Glomerular visceral epithelial cell (primary cell): ENCODE results near the gene LARGE1.

Experiments
- DNase-seq: peaks from one replicate; pipeline ENCODE4 v3.0.0-alpha.2; 2016; ENCODE audit errors: extremely low spot score

The LARGE1 gene

DNA sequence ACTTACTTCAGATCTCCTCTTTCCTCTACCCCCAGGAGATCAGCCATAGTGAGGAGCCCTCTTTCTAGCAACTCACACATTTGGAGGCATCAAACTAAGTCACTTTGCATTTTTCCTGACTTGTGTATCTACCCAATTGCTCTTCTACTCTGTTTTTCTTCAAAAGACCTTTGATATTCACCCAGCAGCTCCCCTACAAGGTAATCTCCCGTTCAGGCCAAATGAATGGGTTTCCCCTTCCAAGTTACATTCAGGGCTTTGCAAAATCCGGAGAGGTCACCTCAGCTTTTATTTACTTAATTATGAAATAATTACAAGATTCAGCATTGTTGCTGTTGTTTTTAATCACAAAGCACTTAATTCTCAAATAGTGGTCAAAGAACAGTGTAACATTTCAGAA is 6.1 kb downstream of the LARGE1 start:
- DNase-seq, result no peak

- DNase-seq, result no peak
Measured at GRCh38 chr22:33913188-33913587, 7.1 kb downstream of the LARGE1 start.

DNA sequence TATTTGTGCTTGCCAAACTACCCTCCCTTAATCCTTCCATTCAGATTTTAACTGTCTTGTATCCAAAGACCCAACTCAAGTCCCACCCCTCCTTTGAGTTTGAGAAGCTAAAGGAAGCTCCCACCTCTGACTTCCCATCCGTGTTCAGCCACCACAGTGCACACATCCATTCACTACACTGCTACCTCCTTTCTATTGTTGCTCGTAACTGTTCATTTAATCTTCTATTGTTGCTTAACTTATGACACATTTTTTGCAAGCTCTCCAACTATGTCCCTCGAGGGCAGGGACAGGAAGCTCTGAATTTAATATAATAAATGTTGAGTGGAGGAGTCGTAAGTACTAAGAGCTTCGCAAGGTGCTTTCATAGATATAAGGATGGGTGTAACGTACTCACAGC is 10.4 kb downstream of the LARGE1 start:
- no peak for DNase-seq

DNA sequence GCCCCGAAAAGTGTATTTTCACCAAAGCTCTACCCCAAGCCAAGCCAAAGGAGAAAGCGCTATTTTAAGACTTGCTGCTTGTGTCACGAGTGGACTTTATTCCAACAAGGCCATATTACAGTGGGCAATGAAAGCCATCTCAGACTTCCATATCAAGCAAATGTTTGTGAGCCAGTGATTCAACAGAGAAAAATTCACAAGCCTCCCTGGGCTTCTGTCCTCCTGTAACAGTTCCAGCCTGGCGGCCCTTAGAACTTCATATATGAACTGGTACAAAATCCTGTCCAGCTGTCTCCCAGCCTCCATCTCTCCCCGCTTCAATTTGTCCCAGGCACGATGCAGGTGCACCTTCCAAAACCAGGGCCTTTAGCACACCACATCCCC is 11.2 kb downstream of the LARGE1 start:
- DNase-seq, result peak; percentile 35

DNA sequence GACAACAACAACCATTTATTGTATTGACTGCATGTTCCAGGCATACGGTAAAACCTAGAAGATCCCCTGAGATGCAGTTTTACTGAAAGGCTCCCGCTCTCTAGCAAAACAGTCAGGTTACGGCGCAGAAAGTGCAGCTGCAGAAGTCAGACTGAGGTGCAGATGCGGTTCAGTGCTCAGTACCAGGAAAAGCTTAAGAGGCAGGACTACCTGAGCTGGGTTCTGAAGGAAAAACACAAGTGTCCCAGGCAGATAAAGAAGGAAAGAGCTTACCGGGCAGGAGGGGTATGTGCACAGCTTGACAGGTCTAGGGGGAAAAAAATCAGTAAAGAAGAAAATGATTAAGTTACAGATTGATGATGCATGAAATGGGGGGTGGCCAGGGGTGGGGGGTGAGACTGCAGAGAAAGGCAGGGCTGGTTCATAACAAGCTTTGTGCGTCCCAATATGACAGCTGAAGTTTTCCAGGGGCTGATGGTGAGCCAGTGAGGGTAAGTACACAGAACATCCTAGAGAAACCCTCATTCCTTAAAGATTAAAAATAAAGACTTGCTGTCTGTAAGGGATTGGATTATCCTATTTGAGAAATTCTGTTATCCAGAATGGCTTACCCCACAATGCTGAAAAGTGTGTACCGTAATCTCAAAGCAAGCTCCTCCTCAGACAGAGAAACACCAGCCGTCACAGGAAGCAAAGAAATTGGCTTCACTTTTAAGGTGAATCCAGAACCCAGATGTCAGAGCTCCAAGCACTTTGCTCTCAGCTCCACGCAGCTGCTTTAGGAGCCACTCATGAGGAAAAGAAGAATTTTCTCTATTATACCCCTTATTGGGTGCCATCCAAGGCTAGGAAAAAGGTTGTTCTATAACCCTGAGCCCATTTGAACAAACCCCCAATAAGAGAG is 11.9 kb downstream of the LARGE1 start:
- DNase-seq, result no peak

GRCh38 chr22:33906954-33907353 is 13.3 kb downstream of the LARGE1 start:
- DNase-seq, result no peak

DNA sequence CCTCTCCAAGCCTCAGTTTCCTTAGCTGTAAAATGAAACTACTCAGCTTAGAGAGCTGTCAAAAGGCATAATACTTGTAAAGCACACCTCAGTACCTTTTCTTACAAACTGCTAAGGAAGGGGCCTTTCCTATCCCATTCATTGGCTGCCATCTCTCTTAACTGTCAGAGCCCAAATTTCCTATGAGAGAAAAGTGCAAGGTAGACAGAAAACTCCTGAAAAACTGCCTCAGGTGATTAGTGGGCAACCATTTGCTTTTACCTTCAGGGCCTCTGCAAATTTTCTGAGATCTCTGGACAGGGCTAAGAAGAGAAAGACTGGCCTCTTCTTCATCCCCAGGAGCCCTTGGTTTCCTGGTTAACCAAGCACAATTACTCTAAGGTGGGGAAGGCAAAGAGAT is 13.8 kb downstream of the LARGE1 start:
- DNase-seq, result no peak

GRCh38 chr22:33903012-33903411 is 17.3 kb downstream of the LARGE1 start:
- no peak for DNase-seq

GRCh38 chr22:33902073-33902472 is 18.2 kb downstream of the LARGE1 start:
- no peak for DNase-seq

DNA sequence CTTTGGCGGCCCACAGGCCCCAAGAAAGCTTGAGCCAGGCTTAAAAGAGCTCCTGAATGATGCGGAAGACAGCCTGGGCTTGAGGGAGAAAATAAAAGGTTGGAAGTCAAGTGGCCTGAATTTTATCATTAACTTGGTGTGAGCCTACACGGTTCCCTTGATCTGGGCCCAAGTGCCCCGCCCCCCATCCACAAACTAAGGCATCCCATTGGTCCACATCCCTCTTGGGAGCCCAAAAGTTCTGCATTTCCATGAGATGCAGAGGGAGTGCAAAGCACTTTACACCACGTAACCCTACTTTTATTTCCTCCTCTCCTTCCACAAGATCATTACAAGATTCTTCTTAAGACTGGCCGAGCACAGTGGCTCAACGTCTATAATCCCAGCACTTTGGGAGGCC is 22.2 kb downstream of the LARGE1 start:
- no peak for DNase-seq

GRCh38 chr22:33897448-33897835 is 22.8 kb downstream of the LARGE1 start:
- DNase-seq, result no peak

GRCh38 chr22:33896575-33897447 is 23.5 kb downstream of the LARGE1 start:
- no peak for DNase-seq

DNA sequence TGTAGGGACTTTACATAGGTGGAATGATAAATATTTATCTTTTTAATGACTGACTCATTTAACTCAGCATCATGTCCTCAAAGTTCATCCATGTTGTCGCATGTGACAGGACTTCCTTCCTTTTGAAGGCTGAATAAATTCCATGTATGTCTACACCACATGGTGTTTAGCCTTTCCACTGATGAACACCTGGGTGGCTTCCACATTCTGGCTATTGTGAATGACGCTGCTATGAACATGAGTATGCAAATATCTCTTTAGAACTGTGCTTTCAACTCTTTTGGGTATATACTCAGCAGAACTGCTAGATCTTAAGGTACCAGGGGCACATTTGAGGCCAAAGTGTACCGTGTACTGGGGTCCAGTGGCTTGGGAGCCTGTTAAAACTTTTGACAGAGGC is 24.1 kb downstream of the LARGE1 start:
- DNase-seq, result no peak

DNA sequence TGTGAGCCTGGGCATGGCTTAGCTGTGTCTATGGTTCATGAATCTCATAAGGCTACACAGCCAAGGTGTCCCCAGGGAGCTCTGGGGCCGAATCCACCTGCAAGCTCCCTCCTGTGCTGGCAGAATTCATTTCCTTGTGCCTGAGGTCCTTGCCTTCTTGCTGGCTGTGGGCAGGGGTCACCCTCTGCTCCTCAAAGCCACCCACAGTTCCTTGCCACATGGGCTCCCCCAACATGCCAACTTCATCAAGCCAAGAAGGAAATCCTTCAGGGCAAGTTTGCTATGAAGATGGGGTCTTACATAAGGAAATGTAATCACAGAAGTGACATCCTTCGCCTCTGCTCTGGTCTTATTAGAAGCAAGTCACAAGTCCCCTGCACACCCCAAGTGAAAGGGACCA is 24.8 kb downstream of the LARGE1 start:
- no peak for DNase-seq

DNA sequence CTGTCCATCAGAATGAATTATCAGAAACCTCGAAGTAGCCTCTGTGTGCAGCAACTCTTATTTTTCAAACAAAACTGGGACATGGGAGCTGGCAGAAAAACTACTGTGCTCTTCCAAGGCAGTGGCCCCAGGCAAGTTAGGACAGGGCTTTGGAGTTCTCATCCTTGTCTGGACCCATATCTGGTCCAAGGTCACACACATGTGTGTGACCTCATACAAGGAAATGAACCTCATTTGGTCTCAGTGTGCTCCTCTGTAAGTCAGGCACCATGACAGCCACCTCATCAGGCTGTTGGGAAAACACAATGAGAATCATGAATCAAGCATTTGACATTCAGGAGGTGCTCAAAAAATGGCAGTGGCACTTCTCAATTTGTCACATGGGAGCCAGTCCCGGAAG is 25.8 kb downstream of the LARGE1 start:
- DNase-seq, result no peak

GRCh38 chr22:33894036-33894435 is 26.2 kb downstream of the LARGE1 start:
- DNase-seq, result no peak

DNA sequence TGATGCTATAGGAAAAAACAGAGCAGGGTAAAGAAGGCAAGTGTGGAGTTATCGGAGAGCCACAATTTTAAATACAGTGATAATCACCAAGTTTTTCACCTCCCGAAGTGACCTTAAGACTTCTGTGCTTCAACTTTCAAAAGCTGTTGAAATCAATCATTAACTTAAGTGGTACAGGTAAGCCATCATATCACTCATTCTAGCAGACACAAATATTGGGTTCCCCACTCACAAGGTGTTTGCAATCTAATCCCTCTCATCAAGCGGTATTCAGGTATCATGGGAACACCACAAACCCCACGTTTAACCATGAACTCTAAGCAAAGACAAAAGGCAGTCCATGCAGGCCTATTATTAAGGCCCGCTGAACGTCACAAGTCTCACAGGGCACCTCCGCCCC is 26.8 kb downstream of the LARGE1 start:
- no peak for DNase-seq

- DNase-seq, result no peak
Measured at GRCh38 chr22:33891992-33892391, 28.3 kb downstream of the LARGE1 start.

- DNase-seq, result no peak
Measured at GRCh38 chr22:33891455-33891854, 28.8 kb downstream of the LARGE1 start.

- DNase-seq, result no peak
Measured at GRCh38 chr22:33889748-33890147, 30.5 kb downstream of the LARGE1 start.

GRCh38 chr22:33888821-33889220 is 31.5 kb downstream of the LARGE1 start:
- no peak for DNase-seq

DNA sequence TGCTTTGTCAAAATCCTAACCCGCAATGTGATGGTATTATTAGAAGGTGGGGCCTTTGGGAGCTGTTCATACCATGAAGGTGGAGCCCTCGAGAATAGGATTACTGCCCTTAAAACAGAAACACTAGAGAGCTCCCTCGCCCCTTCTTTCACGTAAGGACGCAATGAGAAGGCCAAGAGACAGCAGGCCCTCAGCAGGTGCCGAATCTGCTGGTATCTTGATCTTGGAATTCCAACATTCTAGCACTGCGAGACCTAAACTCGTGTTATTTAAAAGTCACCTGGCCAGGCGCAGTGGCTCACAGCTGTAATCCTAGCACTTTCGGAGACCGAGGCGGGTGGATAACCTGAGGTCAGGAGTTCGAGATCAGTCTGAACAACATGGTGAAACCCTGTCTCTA is 33.1 kb downstream of the LARGE1 start:
- no peak for DNase-seq

- DNase-seq, result no peak
Measured at GRCh38 chr22:33886696-33887095, 33.6 kb downstream of the LARGE1 start.
